ENCODE data around the gene SLC49A4.

DNA sequence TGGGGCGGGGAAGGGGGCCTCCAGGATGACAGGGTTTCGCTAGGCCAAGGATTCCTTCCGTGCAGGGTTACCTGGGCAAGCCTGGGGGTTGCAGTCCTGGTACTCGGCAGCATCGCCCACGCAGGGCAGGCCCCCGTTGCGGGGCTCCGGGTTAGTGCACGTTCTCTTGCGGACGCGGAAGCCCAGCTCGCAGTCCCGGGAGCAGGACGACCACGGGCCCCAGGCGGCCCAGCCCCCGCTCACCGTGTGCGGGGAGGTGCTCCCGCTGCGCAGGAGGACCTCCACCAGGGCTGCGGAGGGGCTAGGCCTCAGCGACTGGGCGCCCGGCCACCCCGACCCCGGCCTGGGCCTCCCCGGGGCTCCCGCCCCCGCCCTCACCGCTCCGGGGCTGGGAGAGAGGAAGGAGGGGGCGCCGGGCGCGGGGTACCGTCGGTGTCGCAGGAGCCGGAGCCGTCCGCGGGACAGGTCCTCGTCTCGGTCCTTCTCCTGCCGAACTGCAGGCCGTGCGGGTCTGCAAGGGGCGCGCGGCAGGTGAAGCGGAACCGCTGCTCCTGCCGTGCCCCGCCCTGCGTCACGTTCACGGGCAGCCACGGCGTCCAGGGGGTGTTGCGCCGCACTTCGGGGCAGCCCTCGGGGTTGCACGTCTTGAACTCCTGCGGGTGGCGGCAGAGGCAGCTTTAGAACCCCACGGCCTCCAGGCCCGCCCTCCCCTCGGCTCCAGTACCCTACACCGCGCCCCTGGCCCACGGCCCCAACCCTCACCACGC lies 118.1 kb downstream of the SLC49A4 start:
- TF ChIP-seq, protein P1, sequence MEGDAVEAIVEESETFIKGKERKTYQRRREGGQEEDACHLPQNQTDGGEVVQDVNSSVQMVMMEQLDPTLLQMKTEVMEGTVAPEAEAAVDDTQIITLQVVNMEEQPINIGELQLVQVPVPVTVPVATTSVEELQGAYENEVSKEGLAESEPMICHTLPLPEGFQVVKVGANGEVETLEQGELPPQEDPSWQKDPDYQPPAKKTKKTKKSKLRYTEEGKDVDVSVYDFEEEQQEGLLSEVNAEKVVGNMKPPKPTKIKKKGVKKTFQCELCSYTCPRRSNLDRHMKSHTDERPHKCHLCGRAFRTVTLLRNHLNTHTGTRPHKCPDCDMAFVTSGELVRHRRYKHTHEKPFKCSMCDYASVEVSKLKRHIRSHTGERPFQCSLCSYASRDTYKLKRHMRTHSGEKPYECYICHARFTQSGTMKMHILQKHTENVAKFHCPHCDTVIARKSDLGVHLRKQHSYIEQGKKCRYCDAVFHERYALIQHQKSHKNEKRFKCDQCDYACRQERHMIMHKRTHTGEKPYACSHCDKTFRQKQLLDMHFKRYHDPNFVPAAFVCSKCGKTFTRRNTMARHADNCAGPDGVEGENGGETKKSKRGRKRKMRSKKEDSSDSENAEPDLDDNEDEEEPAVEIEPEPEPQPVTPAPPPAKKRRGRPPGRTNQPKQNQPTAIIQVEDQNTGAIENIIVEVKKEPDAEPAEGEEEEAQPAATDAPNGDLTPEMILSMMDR (IDR thresholded peaks at IDR 0.05) = no peak
- no peak for TF ChIP-seq POLR2AphosphoS5 (IDR thresholded peaks at IDR 0.05)
- no peak for TF ChIP-seq POLR2A (IDR thresholded peaks at IDR 0.05)
